ENCODE results near the gene ADGRL1.

GRCh38 chr19:14214580-14214979 lies 8.6 kb upstream of the ADGRL1 start:
- TF ChIP-seq CTCF (IDR thresholded peaks at IDR 0.05): no peak
- no peak for TF ChIP-seq POLR2A (IDR thresholded peaks at IDR 0.05)

Data from uterus (tissue), 2 donors.